GM21423 (cell line): ENCODE data around the gene C16orf54.
"Not testable (repeated sequence)": the region's sequence is repeated elsewhere in the genome, so short reads cannot be mapped to it uniquely, and the experiment has no call there.

Source experiments
- ATAC-seq: cut with Tn5 transposase; IDR thresholded peaks from one replicate; pipeline ENCODE4 v1.9.1; 2021; ENCODE audit warnings: mild to moderate bottlenecking, moderate library complexity; ENCODE audit not compliant: unreplicated experiment

The C16orf54 gene

GRCh38 chr16:29710227-29711219, 35.3 kb downstream of the C16orf54 start:
- ATAC-seq, result no peak

GRCh38 chr16:29709657-29710056, 36.1 kb downstream of the C16orf54 start:
- ATAC-seq, result not testable (repeated sequence)

GRCh38 chr16:29708917-29709600, 36.7 kb downstream of the C16orf54 start:
- ATAC-seq, result no peak

- not testable (repeated sequence) for ATAC-seq
These were observed 38.6 kb downstream of the C16orf54 start for GRCh38 chr16:29707160-29707559.

GRCh38 chr16:29705030-29705429, 40.8 kb downstream of the C16orf54 start:
- no peak for ATAC-seq

- ATAC-seq, result peak; percentile 34
These were observed 43.5 kb downstream of the C16orf54 start for GRCh38 chr16:29702269-29702668.

- ATAC-seq, result no peak
These were observed 44.6 kb downstream of the C16orf54 start for GRCh38 chr16:29701214-29701555.

GRCh38 chr16:29700253-29700987, 45.4 kb downstream of the C16orf54 start:
- ATAC-seq, result no peak

- no peak for ATAC-seq
These were observed 46.2 kb downstream of the C16orf54 start for GRCh38 chr16:29699324-29700219.

GRCh38 chr16:29698484-29699323, 47.1 kb downstream of the C16orf54 start:
- no peak for ATAC-seq

- ATAC-seq, result no peak
These were observed 47.7 kb downstream of the C16orf54 start for GRCh38 chr16:29698042-29698441.

GRCh38 chr16:29697391-29697790, 48.4 kb downstream of the C16orf54 start:
- no peak for ATAC-seq

- no peak for ATAC-seq
These were observed 48.9 kb downstream of the C16orf54 start for GRCh38 chr16:29696881-29697331.

GRCh38 chr16:29695675-29696074, 50.1 kb downstream of the C16orf54 start:
- not testable (repeated sequence) for ATAC-seq

GRCh38 chr16:29694384-29695195, 51.2 kb downstream of the C16orf54 start:
- ATAC-seq, result no peak

GRCh38 chr16:29692606-29693005, 53.2 kb downstream of the C16orf54 start:
- ATAC-seq, result not testable (repeated sequence)
